Natural killer cell (primary cell): Measurements from ENCODE around the gene SNX13. TPM values are rescaled to one million over a fixed set of nuclear protein-coding genes. Genes with fewer than 3 reads are reported as not detected.

Source experiments
- ATAC-seq, 3 donors: fragments of 150-1000 bp in 2 of 3; fragments of 200-7000 bp in 1 of 3; cut with Tn5 transposase; 1 replicate in 1 of 3; 2 replicates in 2 of 3; pipeline ENCODE4 v1.10.0; 2021; ENCODE audit warnings: mild to moderate bottlenecking in 2 of 3, moderate library complexity in 2 of 3
- DNase-seq, 2 donors: peaks; one replicate each; pipeline versions ENCODE4 v3.0.0 to v3.0.0-alpha.2; 2013 to 2021; ENCODE audit warnings: mixed read lengths in 1 of 2
- H3K27ac ChIP-seq: one replicate; pipeline ENCODE4 v1.5.1; 2013; ENCODE audit warnings: mild to moderate bottlenecking, low read length
- H3K27me3 ChIP-seq: one replicate; pipeline ENCODE4 v1.6.1; 2013; ENCODE audit warnings: low read length; ENCODE audit not compliant: control insufficient read depth, insufficient read depth
- H3K36me3 ChIP-seq: one replicate; pipeline ENCODE4 v1.6.1; 2013; ENCODE audit warnings: low read length; ENCODE audit not compliant: control insufficient read depth, insufficient read depth
- H3K4me1 ChIP-seq: one replicate; pipeline ENCODE4 v1.6.1; 2013; ENCODE audit warnings: low read length; ENCODE audit not compliant: control insufficient read depth, insufficient read depth
- H3K4me3 ChIP-seq: one replicate; pipeline ENCODE4 v1.5.1; 2013; ENCODE audit warnings: low read length
- H3K9me3 ChIP-seq: one replicate; pipeline ENCODE4 v1.6.1; 2013; ENCODE audit warnings: low read length; ENCODE audit not compliant: control insufficient read depth, insufficient read depth
- H3K27ac Mint-ChIP-seq, 2 donors: one replicate each; pipeline ENCODE4 v1.8.0; 2022; ENCODE audit warnings: mild to moderate bottlenecking in 2 of 2, mixed read lengths in 2 of 2, moderate library complexity in 1 of 2
- H3K27me3 Mint-ChIP-seq, 2 donors: one replicate each; pipeline ENCODE4 v1.8.0; 2022; ENCODE audit warnings: low read depth in 2 of 2, mixed read lengths in 2 of 2
- H3K36me3 Mint-ChIP-seq: one replicate; pipeline ENCODE4 v1.8.0; 2022; ENCODE audit warnings: mixed read lengths
- H3K4me1 Mint-ChIP-seq, 2 donors: one replicate each; pipeline ENCODE4 v1.8.0; 2022; ENCODE audit warnings: mixed read lengths in 2 of 2
- H3K4me3 Mint-ChIP-seq: one replicate; pipeline ENCODE4 v1.8.0; 2022; ENCODE audit warnings: mild to moderate bottlenecking, moderate library complexity, mixed read lengths
- H3K9me3 Mint-ChIP-seq, 2 donors: one replicate each; pipeline ENCODE4 v1.8.0; 2022; ENCODE audit warnings: mixed read lengths in 2 of 2
- CTCF ChIP-seq: fragments of 200-600 bp; IDR thresholded peaks from one replicate; pipeline ENCODE4 v1.8.0; 2022; ENCODE audit warnings: antibody characterized with exemption
- WGBS: methylation state at CpG from one replicate; pipeline ENCODE4 v1.1.7; 2013; ENCODE audit warnings: missing lambda C conversion rate; ENCODE audit not compliant: insufficient coverage; 5-methylcytosine and 5-hydroxymethylcytosine counted together
- intact Hi-C: fragments of 100-400 bp; cut with micrococcal nuclease; formaldehyde crosslinking; loops from one replicate; pipeline ENCODE4 v1.14.2; 2022
- total RNA-seq, 4 donors: library from RNA; stranded (reverse); fragments of 120-200 nt in 1 of 4; gene quantifications; one replicate each; pipeline versions ENCODE4 v1.2.3 to v1.2.4, GENCODE V29; 2013 to 2022

SNX13 gene
- total RNA-seq, 3 donors from 2014 or later (not counting 1 experiment from before 2014, with no cell fraction given) = 34.8 to 38.5 (median 37.4) TPM

- H3K36me3 Mint-ChIP-seq = no peaks in the 10 kb centered on the region
- 78% methylated on average over 1 of the region's 3 CpGs for WGBS
- no peak overlapping the region for H3K4me3 ChIP-seq
- peaks cover 0 to 2% of the 10 kb centered on the region in 2 donors for H3K9me3 Mint-ChIP-seq
- no peak overlapping the region for H3K27ac ChIP-seq
- H3K4me1 Mint-ChIP-seq = no peaks in the 10 kb centered on the region
- intact Hi-C loops = no loop called here
- no peaks in the 10 kb centered on the region for H3K4me1 ChIP-seq
- peaks cover 0 to 6% of the 10 kb centered on the region in 2 donors for H3K27me3 Mint-ChIP-seq
- H3K36me3 ChIP-seq = no peaks in the 10 kb centered on the region
- no peak overlapping the region for H3K27ac Mint-ChIP-seq
- DNase-seq (no peak), ATAC-seq (no peak)
- no peaks in the 10 kb centered on the region for H3K27me3 ChIP-seq
- no peak overlapping the region for H3K4me3 Mint-ChIP-seq
- no peaks in the 10 kb centered on the region for H3K9me3 ChIP-seq
- no peak for TF ChIP-seq CTCF
These were observed 43.1 kb upstream of the SNX13 start for GRCh38 chr7:17983221-17984062.

GRCh38 chr7:17976952-17977351 lies 36.7 kb upstream of the SNX13 start:
- no peak overlapping the region for H3K4me3 ChIP-seq
- H3K36me3 ChIP-seq = no peaks in the 10 kb centered on the region
- Mint-ChIP-seq H3K27ac (no peak overlapping the region), H3K4me1 (no peaks in the 10 kb centered on the region), H3K4me3 (no peak overlapping the region), H3K9me3 (no peaks in the 10 kb centered on the region), H3K36me3 (no peaks in the 10 kb centered on the region), H3K27me3 (peaks cover 7% of the 10 kb centered on the region in 2 donors)
- H3K27ac ChIP-seq = no peak overlapping the region
- H3K4me1 ChIP-seq = no peaks in the 10 kb centered on the region
- ATAC-seq (no peak), DNase-seq (no peak)
- no peak for TF ChIP-seq CTCF
- H3K9me3 ChIP-seq = no peaks in the 10 kb centered on the region
- WGBS = no CpG with 5 or more reads among the region's 2 CpGs
- intact Hi-C loops = no loop called here
- H3K27me3 ChIP-seq = no peaks in the 10 kb centered on the region

GRCh38 chr7:17971411-17971810 lies 31.1 kb upstream of the SNX13 start:
- H3K27me3 Mint-ChIP-seq = peaks cover 6% of the 10 kb centered on the region in 2 donors
- H3K27me3 ChIP-seq = no peaks in the 10 kb centered on the region
- H3K36me3 ChIP-seq = no peaks in the 10 kb centered on the region
- no peaks in the 10 kb centered on the region for H3K4me1 ChIP-seq
- no peak overlapping the region for H3K4me3 ChIP-seq
- TF ChIP-seq CTCF = no peak
- no peaks in the 10 kb centered on the region for H3K9me3 Mint-ChIP-seq
- H3K9me3 ChIP-seq = no peaks in the 10 kb centered on the region
- ATAC-seq (no peak), DNase-seq (no peak)
- 82% methylated on average over 1 of the region's 2 CpGs for WGBS
- H3K4me3 Mint-ChIP-seq = no peak overlapping the region
- no peak overlapping the region for H3K27ac Mint-ChIP-seq
- no peaks in the 10 kb centered on the region for H3K36me3 Mint-ChIP-seq
- H3K4me1 Mint-ChIP-seq = no peaks in the 10 kb centered on the region
- intact Hi-C loops = no loop called here
- H3K27ac ChIP-seq = no peak overlapping the region
